HFF-Myc (cell line): ENCODE data around the gene TARBP1.
"Not testable (repeated sequence)": the region's sequence is repeated elsewhere in the genome, so short reads cannot be mapped to it uniquely, and the experiment has no call there.

Experiments used
- DNase-seq: peaks from one replicate; pipeline ENCODE4 v3.0.0-alpha.2; 2011; ENCODE audit warnings: low read depth; ENCODE audit errors: extremely low read depth
- H3K4me3 ChIP-seq: replicated peaks from 2 replicates; pipeline ENCODE4 v1.5.1; 2011; ENCODE audit warnings: low read depth, mild to moderate bottlenecking, control low read depth, low read length
- CTCF ChIP-seq: IDR thresholded peaks from 2 replicates; pipeline ENCODE4 v1.5.1; 2012; ENCODE audit warnings: mild to moderate bottlenecking, low read depth, low read length, control low read depth; ENCODE audit errors: missing control alignments

TARBP1 gene

GRCh38 chr1:234396092-234396491, 82.9 kb downstream of the TARBP1 start:
- H3K4me3 ChIP-seq, result no peak overlapping the region
- no peak for TF ChIP-seq CTCF
- DNase-seq, result no peak

GRCh38 chr1:234395297-234395696, 83.7 kb downstream of the TARBP1 start:
- no peak for TF ChIP-seq CTCF
- DNase-seq, result no peak
- H3K4me3 ChIP-seq, result no peak overlapping the region

- no peak overlapping the region for H3K4me3 ChIP-seq
- no peak for DNase-seq
- no peak for TF ChIP-seq CTCF
Measured at GRCh38 chr1:234393190-234393589, 85.8 kb downstream of the TARBP1 start.

GRCh38 chr1:234388094-234388493, 90.9 kb downstream of the TARBP1 start:
- no peak for TF ChIP-seq CTCF
- no peak for DNase-seq
- H3K4me3 ChIP-seq, result no peak overlapping the region

GRCh38 chr1:234386122-234386521, 92.9 kb downstream of the TARBP1 start:
- DNase-seq, result no peak
- TF ChIP-seq CTCF, result no peak
- H3K4me3 ChIP-seq, result no peak overlapping the region

- no peak for DNase-seq
- TF ChIP-seq CTCF, result no peak
- no peak overlapping the region for H3K4me3 ChIP-seq
Measured at GRCh38 chr1:234381699-234382555, 97.1 kb downstream of the TARBP1 start.

GRCh38 chr1:234379591-234380109, 99.3 kb downstream of the TARBP1 start:
- not testable (repeated sequence) for H3K4me3 ChIP-seq, DNase-seq
